K562 (cell line): ENCODE measurements around the gene MCM7. TPM values are rescaled to one million over a fixed set of nuclear protein-coding genes. Genes with fewer than 3 reads are reported as not detected.

Experiments
- ARNT ChIP-seq, 2 experiments: fragments of 450-650 bp; IDR thresholded peaks; 2 replicates each; pipeline ENCODE4 v1.6.1; 2016; ENCODE audit warnings: mild to moderate bottlenecking in 1 of 2
- HNRNPK ChIP-seq: fragments of 200-400 bp; formaldehyde crosslinking; IDR thresholded peaks from one replicate; pipeline ENCODE4 v1.6.1; 2018; ENCODE audit warnings: mild to moderate bottlenecking, low read depth, low read length; ENCODE audit not compliant: poor library complexity, severe bottlenecking
- PML ChIP-seq: IDR thresholded peaks from 2 replicates; pipeline ENCODE4 v1.6.1; 2012; ENCODE audit warnings: low read length, inconsistent platforms
- polyA plus RNA-seq, 8 experiments: library from polyadenylated mRNA; depleted of rRNA in 4 of 8; stranded (reverse) in 5 of 8; unstranded in 3 of 8; fragments of >200 nt; fragmentation: Nextera tagmentation in 2 of 8; fragmentation: Illumina TruSeq in 1 of 8; extraction: Ambion mirVana in 2 of 8; extraction: Trizol in 1 of 8; gene quantifications; 2 replicates each; pipeline versions ENCODE4 v1.2.1 to v1.2.3, GENCODE V29; 2011 to 2014; ENCODE audit warnings: inconsistent platforms in 1 of 8, missing spikeins in 1 of 8
- total RNA-seq, 7 experiments: library from RNA; depleted of rRNA in 6 of 7; stranded (reverse); fragments of >200 nt in 6 of 7; fragmentation: Illumina TruSeq in 2 of 7; extraction: Trizol in 2 of 7; gene quantifications; 2 replicates each; pipeline versions ENCODE4 v1.2.1 to v1.2.3, GENCODE V29; 2011 to 2021; ENCODE audit warnings: low replicate concordance in 1 of 7
- TF ChIP-seq, protein P1 (sequence below): fragments of 200-600 bp; sonication (generic); IDR thresholded peaks from one replicate; pipeline ENCODE4 v1.6.1; 2012; ENCODE audit warnings: mild to moderate bottlenecking, low read depth, low read length, inconsistent platforms
- TF ChIP-seq, protein P2 (sequence below): sonication (generic); formaldehyde crosslinking; IDR thresholded peaks from 2 replicates; pipeline ENCODE4 v1.8.0; 2022; ENCODE audit warnings: missing genetic modification reagents, mild to moderate bottlenecking, moderate library complexity, borderline replicate concordance
- TF ChIP-seq, protein P3 (sequence below): fragments of 450-650 bp; formaldehyde crosslinking; IDR thresholded peaks from 2 replicates; pipeline ENCODE4 v1.4.0; 2022; ENCODE audit warnings: missing genetic modification characterization
- TF ChIP-seq, protein P4 (sequence below): fragments of 250-450 bp; sonication (Bioruptor Pico); IDR thresholded peaks from 2 replicates; pipeline ENCODE4 v1.4.0; 2020

MCM7 gene
- total and polyA plus RNA-seq, 9 of the 15 experiments (the other 6 are each of a cell fraction or from before 2014, with no cell fraction given): 329 to 856 (median 437) TPM

DNA sequence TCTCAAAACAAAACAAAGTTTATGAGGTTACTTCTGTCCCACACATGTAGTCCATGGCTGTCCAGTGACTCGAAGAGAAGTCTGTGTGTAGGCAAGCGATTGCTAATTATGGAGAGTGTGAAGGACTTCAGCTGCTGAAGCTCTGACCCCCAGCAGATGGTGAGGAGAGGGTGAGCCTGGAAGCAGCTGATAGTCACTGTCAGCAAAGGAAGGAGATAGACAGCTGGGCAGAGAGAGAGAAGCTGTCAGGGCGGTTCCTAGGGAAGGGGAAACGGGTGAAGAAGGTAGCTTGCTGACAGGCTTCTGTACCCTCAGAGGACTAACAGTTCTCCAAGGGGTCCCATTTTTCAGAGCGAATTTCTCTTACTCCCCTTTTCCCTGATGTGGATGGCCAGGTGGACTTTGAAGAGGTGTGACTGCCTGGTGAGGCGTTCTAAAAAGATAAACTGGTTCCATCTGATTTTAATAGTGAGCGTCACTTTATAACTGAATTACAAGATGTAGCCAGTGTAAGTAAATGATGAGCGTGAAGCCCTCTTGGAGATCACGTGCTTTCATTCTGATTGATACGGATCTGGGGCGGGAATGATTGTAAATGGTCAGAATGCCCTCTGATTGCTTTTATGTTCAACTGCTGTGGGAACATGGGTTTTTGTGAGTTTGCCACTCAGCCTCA, 39.5 kb downstream of the MCM7 start (continued):
- TF ChIP-seq, protein P1, sequence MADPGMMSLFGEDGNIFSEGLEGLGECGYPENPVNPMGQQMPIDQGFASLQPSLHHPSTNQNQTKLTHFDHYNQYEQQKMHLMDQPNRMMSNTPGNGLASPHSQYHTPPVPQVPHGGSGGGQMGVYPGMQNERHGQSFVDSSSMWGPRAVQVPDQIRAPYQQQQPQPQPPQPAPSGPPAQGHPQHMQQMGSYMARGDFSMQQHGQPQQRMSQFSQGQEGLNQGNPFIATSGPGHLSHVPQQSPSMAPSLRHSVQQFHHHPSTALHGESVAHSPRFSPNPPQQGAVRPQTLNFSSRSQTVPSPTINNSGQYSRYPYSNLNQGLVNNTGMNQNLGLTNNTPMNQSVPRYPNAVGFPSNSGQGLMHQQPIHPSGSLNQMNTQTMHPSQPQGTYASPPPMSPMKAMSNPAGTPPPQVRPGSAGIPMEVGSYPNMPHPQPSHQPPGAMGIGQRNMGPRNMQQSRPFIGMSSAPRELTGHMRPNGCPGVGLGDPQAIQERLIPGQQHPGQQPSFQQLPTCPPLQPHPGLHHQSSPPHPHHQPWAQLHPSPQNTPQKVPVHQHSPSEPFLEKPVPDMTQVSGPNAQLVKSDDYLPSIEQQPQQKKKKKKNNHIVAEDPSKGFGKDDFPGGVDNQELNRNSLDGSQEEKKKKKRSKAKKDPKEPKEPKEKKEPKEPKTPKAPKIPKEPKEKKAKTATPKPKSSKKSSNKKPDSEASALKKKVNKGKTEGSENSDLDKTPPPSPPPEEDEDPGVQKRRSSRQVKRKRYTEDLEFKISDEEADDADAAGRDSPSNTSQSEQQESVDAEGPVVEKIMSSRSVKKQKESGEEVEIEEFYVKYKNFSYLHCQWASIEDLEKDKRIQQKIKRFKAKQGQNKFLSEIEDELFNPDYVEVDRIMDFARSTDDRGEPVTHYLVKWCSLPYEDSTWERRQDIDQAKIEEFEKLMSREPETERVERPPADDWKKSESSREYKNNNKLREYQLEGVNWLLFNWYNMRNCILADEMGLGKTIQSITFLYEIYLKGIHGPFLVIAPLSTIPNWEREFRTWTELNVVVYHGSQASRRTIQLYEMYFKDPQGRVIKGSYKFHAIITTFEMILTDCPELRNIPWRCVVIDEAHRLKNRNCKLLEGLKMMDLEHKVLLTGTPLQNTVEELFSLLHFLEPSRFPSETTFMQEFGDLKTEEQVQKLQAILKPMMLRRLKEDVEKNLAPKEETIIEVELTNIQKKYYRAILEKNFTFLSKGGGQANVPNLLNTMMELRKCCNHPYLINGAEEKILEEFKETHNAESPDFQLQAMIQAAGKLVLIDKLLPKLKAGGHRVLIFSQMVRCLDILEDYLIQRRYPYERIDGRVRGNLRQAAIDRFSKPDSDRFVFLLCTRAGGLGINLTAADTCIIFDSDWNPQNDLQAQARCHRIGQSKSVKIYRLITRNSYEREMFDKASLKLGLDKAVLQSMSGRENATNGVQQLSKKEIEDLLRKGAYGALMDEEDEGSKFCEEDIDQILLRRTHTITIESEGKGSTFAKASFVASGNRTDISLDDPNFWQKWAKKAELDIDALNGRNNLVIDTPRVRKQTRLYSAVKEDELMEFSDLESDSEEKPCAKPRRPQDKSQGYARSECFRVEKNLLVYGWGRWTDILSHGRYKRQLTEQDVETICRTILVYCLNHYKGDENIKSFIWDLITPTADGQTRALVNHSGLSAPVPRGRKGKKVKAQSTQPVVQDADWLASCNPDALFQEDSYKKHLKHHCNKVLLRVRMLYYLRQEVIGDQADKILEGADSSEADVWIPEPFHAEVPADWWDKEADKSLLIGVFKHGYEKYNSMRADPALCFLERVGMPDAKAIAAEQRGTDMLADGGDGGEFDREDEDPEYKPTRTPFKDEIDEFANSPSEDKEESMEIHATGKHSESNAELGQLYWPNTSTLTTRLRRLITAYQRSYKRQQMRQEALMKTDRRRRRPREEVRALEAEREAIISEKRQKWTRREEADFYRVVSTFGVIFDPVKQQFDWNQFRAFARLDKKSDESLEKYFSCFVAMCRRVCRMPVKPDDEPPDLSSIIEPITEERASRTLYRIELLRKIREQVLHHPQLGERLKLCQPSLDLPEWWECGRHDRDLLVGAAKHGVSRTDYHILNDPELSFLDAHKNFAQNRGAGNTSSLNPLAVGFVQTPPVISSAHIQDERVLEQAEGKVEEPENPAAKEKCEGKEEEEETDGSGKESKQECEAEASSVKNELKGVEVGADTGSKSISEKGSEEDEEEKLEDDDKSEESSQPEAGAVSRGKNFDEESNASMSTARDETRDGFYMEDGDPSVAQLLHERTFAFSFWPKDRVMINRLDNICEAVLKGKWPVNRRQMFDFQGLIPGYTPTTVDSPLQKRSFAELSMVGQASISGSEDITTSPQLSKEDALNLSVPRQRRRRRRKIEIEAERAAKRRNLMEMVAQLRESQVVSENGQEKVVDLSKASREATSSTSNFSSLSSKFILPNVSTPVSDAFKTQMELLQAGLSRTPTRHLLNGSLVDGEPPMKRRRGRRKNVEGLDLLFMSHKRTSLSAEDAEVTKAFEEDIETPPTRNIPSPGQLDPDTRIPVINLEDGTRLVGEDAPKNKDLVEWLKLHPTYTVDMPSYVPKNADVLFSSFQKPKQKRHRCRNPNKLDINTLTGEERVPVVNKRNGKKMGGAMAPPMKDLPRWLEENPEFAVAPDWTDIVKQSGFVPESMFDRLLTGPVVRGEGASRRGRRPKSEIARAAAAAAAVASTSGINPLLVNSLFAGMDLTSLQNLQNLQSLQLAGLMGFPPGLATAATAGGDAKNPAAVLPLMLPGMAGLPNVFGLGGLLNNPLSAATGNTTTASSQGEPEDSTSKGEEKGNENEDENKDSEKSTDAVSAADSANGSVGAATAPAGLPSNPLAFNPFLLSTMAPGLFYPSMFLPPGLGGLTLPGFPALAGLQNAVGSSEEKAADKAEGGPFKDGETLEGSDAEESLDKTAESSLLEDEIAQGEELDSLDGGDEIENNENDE: no peak
- TF ChIP-seq, protein P2, sequence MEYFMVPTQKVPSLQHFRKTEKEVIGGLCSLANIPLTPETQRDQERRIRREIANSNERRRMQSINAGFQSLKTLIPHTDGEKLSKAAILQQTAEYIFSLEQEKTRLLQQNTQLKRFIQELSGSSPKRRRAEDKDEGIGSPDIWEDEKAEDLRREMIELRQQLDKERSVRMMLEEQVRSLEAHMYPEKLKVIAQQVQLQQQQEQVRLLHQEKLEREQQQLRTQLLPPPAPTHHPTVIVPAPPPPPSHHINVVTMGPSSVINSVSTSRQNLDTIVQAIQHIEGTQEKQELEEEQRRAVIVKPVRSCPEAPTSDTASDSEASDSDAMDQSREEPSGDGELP (CRISPR knock-in tag): peak; percentile 93
- TF ChIP-seq HNRNPK: no peak
- peak; percentile 61; the same call in 1 of the 2 replicates for TF ChIP-seq PML
- 0 out of 4 replicates have a peak, but pooled peaks of 1 of the 2 experiments have one; percentile 66 for TF ChIP-seq ARNT (IDR thresholded peaks at IDR 0.05)
- TF ChIP-seq, protein P3, sequence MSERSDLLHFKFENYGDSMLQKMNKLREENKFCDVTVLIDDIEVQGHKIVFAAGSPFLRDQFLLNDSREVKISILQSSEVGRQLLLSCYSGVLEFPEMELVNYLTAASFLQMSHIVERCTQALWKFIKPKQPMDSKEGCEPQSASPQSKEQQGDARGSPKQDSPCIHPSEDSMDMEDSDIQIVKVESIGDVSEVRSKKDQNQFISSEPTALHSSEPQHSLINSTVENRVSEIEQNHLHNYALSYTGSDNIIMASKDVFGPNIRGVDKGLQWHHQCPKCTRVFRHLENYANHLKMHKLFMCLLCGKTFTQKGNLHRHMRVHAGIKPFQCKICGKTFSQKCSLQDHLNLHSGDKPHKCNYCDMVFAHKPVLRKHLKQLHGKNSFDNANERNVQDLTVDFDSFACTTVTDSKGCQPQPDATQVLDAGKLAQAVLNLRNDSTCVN (CRISPR knock-in tag): no peak
- TF ChIP-seq, protein P4, sequence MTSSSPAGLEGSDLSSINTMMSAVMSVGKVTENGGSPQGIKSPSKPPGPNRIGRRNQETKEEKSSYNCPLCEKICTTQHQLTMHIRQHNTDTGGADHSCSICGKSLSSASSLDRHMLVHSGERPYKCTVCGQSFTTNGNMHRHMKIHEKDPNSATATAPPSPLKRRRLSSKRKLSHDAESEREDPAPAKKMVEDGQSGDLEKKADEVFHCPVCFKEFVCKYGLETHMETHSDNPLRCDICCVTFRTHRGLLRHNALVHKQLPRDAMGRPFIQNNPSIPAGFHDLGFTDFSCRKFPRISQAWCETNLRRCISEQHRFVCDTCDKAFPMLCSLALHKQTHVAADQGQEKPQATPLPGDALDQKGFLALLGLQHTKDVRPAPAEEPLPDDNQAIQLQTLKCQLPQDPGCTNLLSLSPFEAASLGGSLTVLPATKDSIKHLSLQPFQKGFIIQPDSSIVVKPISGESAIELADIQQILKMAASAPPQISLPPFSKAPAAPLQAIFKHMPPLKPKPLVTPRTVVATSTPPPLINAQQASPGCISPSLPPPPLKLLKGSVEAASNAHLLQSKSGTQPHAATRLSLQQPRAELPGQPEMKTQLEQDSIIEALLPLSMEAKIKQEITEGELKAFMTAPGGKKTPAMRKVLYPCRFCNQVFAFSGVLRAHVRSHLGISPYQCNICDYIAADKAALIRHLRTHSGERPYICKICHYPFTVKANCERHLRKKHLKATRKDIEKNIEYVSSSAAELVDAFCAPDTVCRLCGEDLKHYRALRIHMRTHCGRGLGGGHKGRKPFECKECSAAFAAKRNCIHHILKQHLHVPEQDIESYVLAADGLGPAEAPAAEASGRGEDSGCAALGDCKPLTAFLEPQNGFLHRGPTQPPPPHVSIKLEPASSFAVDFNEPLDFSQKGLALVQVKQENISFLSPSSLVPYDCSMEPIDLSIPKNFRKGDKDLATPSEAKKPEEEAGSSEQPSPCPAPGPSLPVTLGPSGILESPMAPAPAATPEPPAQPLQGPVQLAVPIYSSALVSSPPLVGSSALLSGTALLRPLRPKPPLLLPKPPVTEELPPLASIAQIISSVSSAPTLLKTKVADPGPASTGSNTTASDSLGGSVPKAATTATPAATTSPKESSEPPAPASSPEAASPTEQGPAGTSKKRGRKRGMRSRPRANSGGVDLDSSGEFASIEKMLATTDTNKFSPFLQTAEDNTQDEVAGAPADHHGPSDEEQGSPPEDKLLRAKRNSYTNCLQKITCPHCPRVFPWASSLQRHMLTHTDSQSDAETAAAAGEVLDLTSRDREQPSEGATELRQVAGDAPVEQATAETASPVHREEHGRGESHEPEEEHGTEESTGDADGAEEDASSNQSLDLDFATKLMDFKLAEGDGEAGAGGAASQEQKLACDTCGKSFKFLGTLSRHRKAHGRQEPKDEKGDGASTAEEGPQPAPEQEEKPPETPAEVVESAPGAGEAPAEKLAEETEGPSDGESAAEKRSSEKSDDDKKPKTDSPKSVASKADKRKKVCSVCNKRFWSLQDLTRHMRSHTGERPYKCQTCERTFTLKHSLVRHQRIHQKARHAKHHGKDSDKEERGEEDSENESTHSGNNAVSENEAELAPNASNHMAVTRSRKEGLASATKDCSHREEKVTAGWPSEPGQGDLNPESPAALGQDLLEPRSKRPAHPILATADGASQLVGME: no peak
